A549 (cell line): ENCODE measurements around the gene OCA2. TPM values are rescaled to one million over a fixed set of nuclear protein-coding genes. Genes with fewer than 3 reads are reported as not detected.
"Not testable (repeated sequence)": the region's sequence is repeated elsewhere in the genome, so short reads cannot be mapped to it uniquely, and the experiment has no call there.

Experiments used
- ATAC-seq, 2 experiments: fragments of 200-7000 bp in 1 of 2; fragments of >200 bp in 1 of 2; cut with Nextera tagmentation in 1 of 2; cut with Tn5 transposase in 1 of 2; 3 replicates each; pipeline versions ENCODE4 v1.8.0 to v1.9.1; 2018 to 2020; ENCODE audit warnings: mild to moderate bottlenecking in 1 of 2, moderate library complexity in 1 of 2
- CTCF ChIA-PET: fragments of 300-600 bp; sonication (Branson Sonifier 250); formaldehyde crosslinking; extraction: SDS; loops from one replicate; lab custom pipeline; 2021; ENCODE audit warnings: antibody characterized with exemption, inconsistent platforms; lab: Yijun Ruan, JAX
- POLR2A ChIA-PET: fragments of 350-600 bp; formaldehyde crosslinking; extraction: SDS; loops from one replicate; lab custom pipeline; 2021; ENCODE audit warnings: antibody characterized with exemption, inconsistent platforms; lab: Yijun Ruan, JAX
- DNase-seq, 2 experiments: peaks; one replicate each; pipeline versions ENCODE4 v3.0.0 to v3.0.0-alpha.2; 2011 to 2016; ENCODE audit warnings: low read depth in 1 of 2, low spot score in 1 of 2
- FAIRE-seq: peaks from 2 replicates; lab custom pipeline; 2011; peaks lifted over from hg19 to GRCh38; lab: Jason Lieb, UNC
- H3K27ac ChIP-seq, 2 experiments: fragments of >200 bp; sonication (Bioruptor Twin); formaldehyde crosslinking; 3 replicates each; pipeline ENCODE4 v1.5.1; 2016 to 2017
- H3K4me1 ChIP-seq: fragments of >200 bp; sonication (Bioruptor Twin); formaldehyde crosslinking; 3 replicates; pipeline ENCODE4 v1.6.1; 2016
- H3K4me2 ChIP-seq: fragments of >200 bp; sonication (Bioruptor Twin); formaldehyde crosslinking; 3 replicates; pipeline ENCODE4 v1.6.1; 2016
- H3K4me3 ChIP-seq: fragments of >200 bp; sonication (Bioruptor Twin); formaldehyde crosslinking; 3 replicates; pipeline ENCODE4 v1.5.1; 2016
- H3K9me3 ChIP-seq: fragments of >200 bp; sonication (Bioruptor Twin); formaldehyde crosslinking; 3 replicates; pipeline ENCODE4 v1.6.1; 2016
- BHLHE40 ChIP-seq: IDR thresholded peaks from 2 replicates; pipeline ENCODE4 v1.6.1; 2012; ENCODE audit warnings: low read depth, low read length, inconsistent platforms
- ESRRA ChIP-seq: fragments of 150-350 bp; IDR thresholded peaks from 2 replicates; pipeline ENCODE4 v1.6.1; 2014; ENCODE audit warnings: mild to moderate bottlenecking, low read length, borderline replicate concordance
- GATA3 ChIP-seq: IDR thresholded peaks from 2 replicates; pipeline ENCODE4 v1.6.1; 2012; ENCODE audit warnings: borderline replicate concordance
- HOXA7 ChIP-seq: fragments of 250-450 bp; sonication (Bioruptor Pico); IDR thresholded peaks from 2 replicates; pipeline ENCODE4 v1.5.0; 2020; ENCODE audit warnings: mild to moderate bottlenecking, moderate library complexity
- HOXB13 ChIP-seq: fragments of 250-450 bp; sonication (Bioruptor Pico); IDR thresholded peaks from 2 replicates; pipeline ENCODE4 v1.5.0; 2020; ENCODE audit warnings: low read depth, mild to moderate bottlenecking, moderate library complexity
- KDM1A ChIP-seq: fragments of 200-600 bp; sonication (generic); IDR thresholded peaks from 2 replicates; pipeline ENCODE4 v1.6.1; 2016; ENCODE audit warnings: low read depth, mild to moderate bottlenecking
- MAZ ChIP-seq: fragments of 150-350 bp; IDR thresholded peaks from 2 replicates; pipeline ENCODE4 v1.6.1; 2014; ENCODE audit warnings: antibody characterized with exemption, low read depth, low read length, borderline replicate concordance
- MYC ChIP-seq: IDR thresholded peaks from 2 replicates; pipeline ENCODE4 v1.6.1; 2012; ENCODE audit warnings: mild to moderate bottlenecking, inconsistent platforms, low read length, improper control_type of control experiment, borderline replicate concordance
- PHF8 ChIP-seq: fragments of 200-600 bp; sonication (generic); IDR thresholded peaks from 2 replicates; pipeline ENCODE4 v1.6.1; 2016; ENCODE audit warnings: low read depth, mild to moderate bottlenecking, antibody characterized with exemption, moderate library complexity, borderline replicate concordance
- POLR2A ChIP-seq: IDR thresholded peaks from 2 replicates; pipeline ENCODE4 v1.6.1; 2012; ENCODE audit warnings: mild to moderate bottlenecking, low read length
- POLR2AphosphoS2 ChIP-seq: conservative IDR thresholded peaks from 2 replicates; pipeline ENCODE4 v1.6.1; 2012; ENCODE audit warnings: low read length, improper control_type of control experiment, inconsistent platforms
- RAD21 ChIP-seq, 2 experiments: fragments of >200 bp in 1 of 2; sonication (Bioruptor Twin) in 1 of 2; formaldehyde crosslinking in 1 of 2; IDR thresholded peaks in 1 of 2; conservative IDR thresholded peaks in 1 of 2; 2 replicates in 1 of 2; 3 replicates in 1 of 2; pipeline ENCODE4 v1.6.1; 2012 to 2018; ENCODE audit warnings: inconsistent platforms in 1 of 2
- RCOR1 ChIP-seq: fragments of 150-350 bp; IDR thresholded peaks from 2 replicates; pipeline ENCODE4 v1.6.1; 2014; ENCODE audit warnings: antibody characterized with exemption, low read length, low read depth
- TP53 ChIP-seq: fragments of 250-450 bp; sonication (Bioruptor Pico); IDR thresholded peaks from 2 replicates; pipeline ENCODE4 v1.5.0; 2021; ENCODE audit warnings: mild to moderate bottlenecking, moderate library complexity
- ZFP36 ChIP-seq: fragments of 450-650 bp; IDR thresholded peaks from 2 replicates; pipeline ENCODE4 v1.6.1; 2014; ENCODE audit warnings: borderline replicate concordance; ENCODE audit not compliant: partially characterized antibody
- ZNF302 ChIP-seq: fragments of 250-450 bp; sonication (Bioruptor Pico); IDR thresholded peaks from 2 replicates; pipeline ENCODE4 v1.9.0; 2021; ENCODE audit warnings: inconsistent platforms, mild to moderate bottlenecking, moderate library complexity
- WGBS: methylation state at CpG from one replicate; pipeline ENCODE4 v1.1.6; 2017; ENCODE audit errors: missing lambda C conversion rate; 5-methylcytosine and 5-hydroxymethylcytosine counted together
- polyA plus RNA-seq, 4 experiments: library from polyadenylated mRNA; depleted of rRNA in 3 of 4; stranded (reverse); fragments of >200 nt; fragmentation: RNase III in 1 of 4; extraction: RNeasy Plus Mini Kit Qiagen cat#74134 plus additional on column Dnase treatment in 1 of 4; gene quantifications; 2 replicates in 3 of 4; 3 replicates in 1 of 4; pipeline ENCODE4 v1.2.3, GENCODE V29; 2011 to 2017
- TF ChIP-seq, protein P1 (sequence below): fragments of 200-600 bp; sonication (generic); IDR thresholded peaks from 2 replicates; pipeline ENCODE4 v1.6.1; 2016; ENCODE audit warnings: antibody characterized with exemption, mild to moderate bottlenecking, moderate library complexity
- TF ChIP-seq, protein P2 (sequence below): IDR thresholded peaks from 2 replicates; pipeline ENCODE4 v1.6.1; 2012
- TF ChIP-seq, protein P3 (sequence below): IDR thresholded peaks from 2 replicates; pipeline ENCODE4 v1.6.1; 2012; ENCODE audit warnings: low read depth, borderline replicate concordance
- TF ChIP-seq, protein P4 (sequence below): fragments of >200 bp; sonication (Bioruptor Twin); formaldehyde crosslinking; IDR thresholded peaks from 3 replicates; pipeline ENCODE4 v1.5.1; 2016

The OCA2 gene
- polyA plus RNA-seq, 2 of the 4 experiments (the other 2 are of a cell fraction) = 0.17 to 0.25 TPM

DNA sequence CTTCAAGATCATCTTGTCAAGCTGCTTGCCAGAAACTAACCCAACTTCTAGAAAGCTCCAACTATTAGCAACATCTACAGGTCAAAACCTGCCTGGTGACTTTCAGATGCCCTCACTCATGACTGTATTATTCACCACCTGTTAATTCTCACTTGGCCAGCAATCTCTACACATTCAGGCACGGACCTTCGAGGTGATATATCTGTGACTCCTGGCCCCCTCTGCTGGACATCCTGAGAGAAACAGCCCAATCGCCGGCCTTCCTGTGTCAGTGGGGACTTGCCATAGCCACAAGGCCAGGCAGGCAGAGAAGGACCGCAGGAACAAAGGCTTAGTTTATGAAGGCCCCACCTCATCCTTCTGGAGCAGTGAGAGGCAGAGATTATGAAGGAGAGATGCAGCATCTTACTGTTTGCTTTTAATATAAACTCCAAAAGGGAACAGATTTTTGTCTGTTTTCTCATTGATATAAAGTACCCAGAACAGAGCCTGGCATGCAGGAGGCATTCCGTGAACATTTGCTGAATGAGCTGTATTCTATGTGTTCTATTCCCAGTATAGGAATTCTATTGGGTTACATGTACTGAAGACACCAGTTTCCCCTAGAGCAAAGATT lies 24.4 kb upstream of the OCA2 start (continued):
- TF ChIP-seq, protein P1, sequence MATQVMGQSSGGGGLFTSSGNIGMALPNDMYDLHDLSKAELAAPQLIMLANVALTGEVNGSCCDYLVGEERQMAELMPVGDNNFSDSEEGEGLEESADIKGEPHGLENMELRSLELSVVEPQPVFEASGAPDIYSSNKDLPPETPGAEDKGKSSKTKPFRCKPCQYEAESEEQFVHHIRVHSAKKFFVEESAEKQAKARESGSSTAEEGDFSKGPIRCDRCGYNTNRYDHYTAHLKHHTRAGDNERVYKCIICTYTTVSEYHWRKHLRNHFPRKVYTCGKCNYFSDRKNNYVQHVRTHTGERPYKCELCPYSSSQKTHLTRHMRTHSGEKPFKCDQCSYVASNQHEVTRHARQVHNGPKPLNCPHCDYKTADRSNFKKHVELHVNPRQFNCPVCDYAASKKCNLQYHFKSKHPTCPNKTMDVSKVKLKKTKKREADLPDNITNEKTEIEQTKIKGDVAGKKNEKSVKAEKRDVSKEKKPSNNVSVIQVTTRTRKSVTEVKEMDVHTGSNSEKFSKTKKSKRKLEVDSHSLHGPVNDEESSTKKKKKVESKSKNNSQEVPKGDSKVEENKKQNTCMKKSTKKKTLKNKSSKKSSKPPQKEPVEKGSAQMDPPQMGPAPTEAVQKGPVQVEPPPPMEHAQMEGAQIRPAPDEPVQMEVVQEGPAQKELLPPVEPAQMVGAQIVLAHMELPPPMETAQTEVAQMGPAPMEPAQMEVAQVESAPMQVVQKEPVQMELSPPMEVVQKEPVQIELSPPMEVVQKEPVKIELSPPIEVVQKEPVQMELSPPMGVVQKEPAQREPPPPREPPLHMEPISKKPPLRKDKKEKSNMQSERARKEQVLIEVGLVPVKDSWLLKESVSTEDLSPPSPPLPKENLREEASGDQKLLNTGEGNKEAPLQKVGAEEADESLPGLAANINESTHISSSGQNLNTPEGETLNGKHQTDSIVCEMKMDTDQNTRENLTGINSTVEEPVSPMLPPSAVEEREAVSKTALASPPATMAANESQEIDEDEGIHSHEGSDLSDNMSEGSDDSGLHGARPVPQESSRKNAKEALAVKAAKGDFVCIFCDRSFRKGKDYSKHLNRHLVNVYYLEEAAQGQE = no peak
- TF ChIP-seq MAZ = no peak
- TF ChIP-seq RAD21 (conservative IDR thresholded peaks at IDR 0.05 in 1 of 2, IDR thresholded peaks at IDR 0.05 in 1 of 2) = peak; percentile 62 to 68
- TF ChIP-seq, protein P2, sequence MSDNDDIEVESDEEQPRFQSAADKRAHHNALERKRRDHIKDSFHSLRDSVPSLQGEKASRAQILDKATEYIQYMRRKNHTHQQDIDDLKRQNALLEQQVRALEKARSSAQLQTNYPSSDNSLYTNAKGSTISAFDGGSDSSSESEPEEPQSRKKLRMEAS = no peak
- TF ChIP-seq POLR2AphosphoS2 = no peak

DNA sequence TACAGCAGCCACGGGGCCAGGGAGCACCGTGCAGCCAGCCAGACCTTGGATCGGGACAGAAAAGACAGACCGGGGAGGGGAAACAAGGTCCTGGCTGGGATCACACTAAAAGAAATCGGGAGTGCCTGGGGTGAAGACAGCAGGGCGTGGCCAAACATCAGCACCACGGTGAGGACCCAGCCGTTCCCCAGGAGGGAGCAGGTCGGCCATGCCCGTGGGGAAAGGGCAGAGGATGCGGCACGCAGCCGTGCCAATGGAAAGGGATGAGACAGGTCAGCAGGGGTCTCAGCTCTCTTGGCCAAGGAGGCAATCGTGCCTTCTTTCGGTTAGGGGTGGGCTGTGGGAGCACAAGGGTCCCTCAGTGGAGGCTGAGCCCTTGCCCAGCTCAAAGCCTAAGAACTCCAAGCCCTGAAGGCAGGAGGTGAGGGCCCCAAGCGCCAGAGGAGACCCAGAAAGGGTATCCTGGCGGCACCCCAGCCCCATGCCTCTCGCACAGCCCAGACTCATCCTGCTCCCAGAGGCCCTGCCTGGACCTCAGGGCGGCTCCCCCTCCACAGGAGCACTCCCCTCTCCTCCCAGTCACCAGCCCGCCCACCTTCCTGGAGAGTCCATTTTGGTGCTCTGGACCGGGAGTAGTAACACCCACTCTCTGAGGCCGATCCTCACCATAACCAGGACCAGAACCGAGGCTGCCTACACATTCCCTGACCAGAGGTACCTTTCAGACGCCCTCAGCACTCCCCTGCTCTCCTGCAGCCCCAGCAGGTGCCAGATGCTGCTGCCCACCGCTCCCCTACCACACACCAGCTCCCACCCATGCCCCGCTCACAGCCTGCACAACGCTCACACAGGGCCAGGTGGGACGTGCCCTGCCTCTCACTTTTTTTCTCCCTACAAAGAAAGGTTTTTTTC lies 23.2 kb upstream of the OCA2 start:
- TF ChIP-seq POLR2A (0 out of 2 replicates have a peak, but pooled peaks have one; percentile 8), KDM1A (no peak)
- ATAC-seq (no peak), FAIRE-seq (no peak), DNase-seq (no peak)
- 86% methylated on average over 25 of the region's 28 CpGs for WGBS
- ChIA-PET POLR2A (no interaction called here), CTCF (interaction anchor here (0.6 to 7.0 kb wide), 7 partner anchors 10 to 1232 kb away, joined by 3 to 48 read pairs (median 11); partner anchors contain the start of gene OCA2)
- H3K9me3 ChIP-seq = no peaks in the 10 kb centered on the region
- no peaks in the 10 kb centered on the region for H3K4me1 ChIP-seq
- no peak overlapping the region for H3K4me3 ChIP-seq
- no peak overlapping the region for H3K27ac ChIP-seq
- H3K4me2 ChIP-seq = no peak overlapping the region

DNA sequence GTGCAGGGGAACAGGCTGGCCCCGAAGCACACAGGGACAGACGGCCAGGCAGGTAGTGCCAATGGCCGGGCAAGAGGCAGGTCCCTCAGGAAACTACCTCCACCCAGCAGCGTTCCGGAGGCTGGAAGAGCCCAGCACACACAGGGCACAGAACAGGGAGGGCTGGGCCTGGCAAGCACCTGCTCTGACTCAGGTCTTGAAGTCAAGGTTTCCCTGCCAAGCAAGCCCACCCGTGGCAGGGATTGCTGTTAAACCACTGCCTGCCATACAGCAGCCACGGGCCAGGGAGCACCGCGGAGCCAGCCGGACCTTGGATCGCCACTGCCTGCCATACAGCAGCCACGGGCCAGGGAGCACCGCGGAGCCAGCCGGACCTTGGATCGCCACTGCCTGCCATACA lies 22.5 kb upstream of the OCA2 start:
- WGBS = 85% methylated on average over 5 of the region's 16 CpGs
- H3K4me2 ChIP-seq, H3K4me3 ChIP-seq, ATAC-seq, POLR2A ChIA-PET, H3K27ac ChIP-seq, FAIRE-seq, H3K4me1 ChIP-seq, DNase-seq, H3K9me3 ChIP-seq: not testable (repeated sequence)
- CTCF ChIA-PET = interaction anchor here (0.6 to 7.0 kb wide), 2 partner anchors 11 to 12 kb away, joined by 3 to 48 read pairs; no protein-coding TSS in a partner anchor

DNA sequence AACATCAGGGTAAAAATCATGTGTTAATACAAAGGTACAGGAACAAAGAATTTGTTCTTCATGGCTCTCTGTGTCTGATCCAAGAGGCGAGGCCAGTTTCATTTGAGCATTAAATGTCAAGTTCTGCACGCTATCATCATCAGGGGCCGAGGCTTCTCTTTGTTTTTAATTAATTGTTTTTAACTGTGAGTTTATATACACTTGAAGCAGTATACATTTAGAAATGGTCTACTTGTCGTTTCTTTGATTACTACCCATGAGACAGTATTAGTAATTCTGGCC lies 21.2 kb upstream of the OCA2 start:
- no peak for FAIRE-seq
- no peaks in the 10 kb centered on the region for H3K9me3 ChIP-seq
- ATAC-seq = no peak
- ChIA-PET POLR2A (no interaction called here), CTCF (interaction anchor here (1.3 to 7.5 kb wide), 2 partner anchors 8 to 1229 kb away, joined by 4 to 63 read pairs; no protein-coding TSS in a partner anchor)
- TF ChIP-seq ZNF302 (CRISPR knock-in tag) = no peak
- no peak for TF ChIP-seq ESRRA
- TF ChIP-seq PHF8 = no peak
- TF ChIP-seq HOXA7 (CRISPR knock-in tag) = no peak
- no peak for TF ChIP-seq BHLHE40
- no peak for TF ChIP-seq RAD21 (conservative IDR thresholded peaks at IDR 0.05 in 1 of 2, IDR thresholded peaks at IDR 0.05 in 1 of 2)
- TF ChIP-seq RCOR1 = no peak
- TF ChIP-seq, protein P3, sequence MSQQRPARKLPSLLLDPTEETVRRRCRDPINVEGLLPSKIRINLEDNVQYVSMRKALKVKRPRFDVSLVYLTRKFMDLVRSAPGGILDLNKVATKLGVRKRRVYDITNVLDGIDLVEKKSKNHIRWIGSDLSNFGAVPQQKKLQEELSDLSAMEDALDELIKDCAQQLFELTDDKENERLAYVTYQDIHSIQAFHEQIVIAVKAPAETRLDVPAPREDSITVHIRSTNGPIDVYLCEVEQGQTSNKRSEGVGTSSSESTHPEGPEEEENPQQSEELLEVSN = no peak
- TF ChIP-seq ZFP36 = no peak
- no peak for TF ChIP-seq GATA3
- TF ChIP-seq, protein P4, sequence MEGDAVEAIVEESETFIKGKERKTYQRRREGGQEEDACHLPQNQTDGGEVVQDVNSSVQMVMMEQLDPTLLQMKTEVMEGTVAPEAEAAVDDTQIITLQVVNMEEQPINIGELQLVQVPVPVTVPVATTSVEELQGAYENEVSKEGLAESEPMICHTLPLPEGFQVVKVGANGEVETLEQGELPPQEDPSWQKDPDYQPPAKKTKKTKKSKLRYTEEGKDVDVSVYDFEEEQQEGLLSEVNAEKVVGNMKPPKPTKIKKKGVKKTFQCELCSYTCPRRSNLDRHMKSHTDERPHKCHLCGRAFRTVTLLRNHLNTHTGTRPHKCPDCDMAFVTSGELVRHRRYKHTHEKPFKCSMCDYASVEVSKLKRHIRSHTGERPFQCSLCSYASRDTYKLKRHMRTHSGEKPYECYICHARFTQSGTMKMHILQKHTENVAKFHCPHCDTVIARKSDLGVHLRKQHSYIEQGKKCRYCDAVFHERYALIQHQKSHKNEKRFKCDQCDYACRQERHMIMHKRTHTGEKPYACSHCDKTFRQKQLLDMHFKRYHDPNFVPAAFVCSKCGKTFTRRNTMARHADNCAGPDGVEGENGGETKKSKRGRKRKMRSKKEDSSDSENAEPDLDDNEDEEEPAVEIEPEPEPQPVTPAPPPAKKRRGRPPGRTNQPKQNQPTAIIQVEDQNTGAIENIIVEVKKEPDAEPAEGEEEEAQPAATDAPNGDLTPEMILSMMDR = no peak
- no peak for TF ChIP-seq MYC
- TF ChIP-seq HOXB13 (CRISPR knock-in tag) = no peak
- no peak for TF ChIP-seq TP53
- WGBS = 89% methylated on average over 4 of the region's 4 CpGs
- H3K4me2 ChIP-seq = no peak overlapping the region
- no peak overlapping the region for H3K27ac ChIP-seq
- DNase-seq = no peak
- no peaks in the 10 kb centered on the region for H3K4me1 ChIP-seq
- H3K4me3 ChIP-seq = no peak overlapping the region
